CD14-positive monocyte (primary cell): ENCODE data around the gene TNS4. TPM values are rescaled to one million over a fixed set of nuclear protein-coding genes. Genes with fewer than 3 reads are reported as not detected.

Experiments used
- DNase-seq, 3 donors: peaks; one replicate each; pipeline ENCODE4 v3.0.0-alpha.2; 2011 to 2022
- H2AFZ ChIP-seq: 2 replicates; pipeline ENCODE4 v1.6.0; 2012; ENCODE audit warnings: mild to moderate bottlenecking, low read depth, low read length, inconsistent platforms; ENCODE audit not compliant: insufficient read depth, poor library complexity, severe bottlenecking
- H3K27ac ChIP-seq, 2 donors: 1 replicate in 1 of 2; 2 replicates in 1 of 2; pipeline ENCODE4 v1.5.1; 2012 to 2013; ENCODE audit warnings: low read length in 2 of 2, control low read depth in 1 of 2, inconsistent platforms in 1 of 2, low read depth in 1 of 2, mild to moderate bottlenecking in 1 of 2
- H3K27me3 ChIP-seq, 2 donors: one replicate each; pipeline versions ENCODE4 v1.6.0 to v1.6.1; 2011 to 2013; ENCODE audit warnings: low read length in 2 of 2; ENCODE audit not compliant: control insufficient read depth in 2 of 2, insufficient read depth in 2 of 2
- H3K36me3 ChIP-seq, 2 donors: replicated peaks in 1 of 2; 1 replicate in 1 of 2; 2 replicates in 1 of 2; pipeline versions ENCODE4 v1.5.1 to v1.6.1; 2012 to 2013; ENCODE audit warnings: low read length in 2 of 2, control low read depth in 1 of 2, inconsistent platforms in 1 of 2, mild to moderate bottlenecking in 1 of 2; ENCODE audit not compliant: insufficient read depth in 2 of 2, control insufficient read depth in 1 of 2
- H3K4me1 ChIP-seq, 2 donors: 1 replicate in 1 of 2; 2 replicates in 1 of 2; pipeline versions ENCODE4 v1.5.1 to v1.6.1; 2012 to 2013; ENCODE audit warnings: low read length in 2 of 2, control low read depth in 1 of 2, inconsistent platforms in 1 of 2, mild to moderate bottlenecking in 1 of 2, moderate library complexity in 1 of 2; ENCODE audit not compliant: insufficient read depth in 2 of 2, control insufficient read depth in 1 of 2
- H3K4me2 ChIP-seq: replicated peaks from 2 replicates; pipeline ENCODE3; 2012; ENCODE audit warnings: low read length, moderate library complexity, mild to moderate bottlenecking; ENCODE audit not compliant: poor library complexity, severe bottlenecking; ENCODE audit errors: extremely low read depth
- H3K4me3 ChIP-seq, 3 experiments: fragments of 200-600 bp in 1 of 3; sonication (generic) in 1 of 3; replicated peaks in 1 of 3; 1 replicate in 2 of 3; 2 replicates in 1 of 3; pipeline ENCODE4 v1.5.1; 2011 to 2013; ENCODE audit warnings: low read length in 3 of 3, mild to moderate bottlenecking in 3 of 3, control low read depth in 2 of 3, low read depth in 2 of 3, inconsistent platforms in 1 of 3, moderate library complexity in 1 of 3
- H3K79me2 ChIP-seq: 2 replicates; pipeline ENCODE4 v1.6.0; 2012; ENCODE audit warnings: mild to moderate bottlenecking, control low read depth, inconsistent platforms, low read length, moderate library complexity; ENCODE audit not compliant: insufficient read depth
- H3K9ac ChIP-seq: 2 replicates; pipeline ENCODE4 v1.6.0; 2017; ENCODE audit warnings: low read length, mild to moderate bottlenecking; ENCODE audit not compliant: insufficient read depth, poor library complexity, severe bottlenecking
- H3K9me3 ChIP-seq, 2 donors: replicated peaks in 1 of 2; 1 replicate in 1 of 2; 2 replicates in 1 of 2; pipeline versions ENCODE4 v1.5.1 to v1.6.1; 2012 to 2013; ENCODE audit warnings: low read length in 2 of 2, control low read depth in 1 of 2; ENCODE audit not compliant: control insufficient read depth in 1 of 2, insufficient read depth in 1 of 2
- H4K20me1 ChIP-seq: 2 replicates; pipeline ENCODE4 v1.6.0; 2012; ENCODE audit warnings: mild to moderate bottlenecking, low read length, control low read depth, moderate library complexity; ENCODE audit not compliant: insufficient read depth
- H3K27ac Mint-ChIP-seq, 7 donors: one replicate each; pipeline ENCODE4 v1.8.0; 2020; ENCODE audit warnings: mild to moderate bottlenecking in 7 of 7, mixed read lengths in 7 of 7, moderate library complexity in 6 of 7, inconsistent platforms in 2 of 7
- H3K27me3 Mint-ChIP-seq, 3 donors: one replicate each; pipeline ENCODE4 v1.8.0; 2021 to 2022; ENCODE audit warnings: low read depth in 3 of 3, mild to moderate bottlenecking in 3 of 3, mixed read lengths in 3 of 3, moderate library complexity in 3 of 3, inconsistent platforms in 1 of 3
- H3K36me3 Mint-ChIP-seq, 2 donors: one replicate each; pipeline ENCODE4 v1.8.0; 2020; ENCODE audit warnings: mixed read lengths in 2 of 2, inconsistent platforms in 1 of 2, mild to moderate bottlenecking in 1 of 2
- H3K4me1 Mint-ChIP-seq: one replicate; pipeline ENCODE4 v1.8.0; 2020; ENCODE audit warnings: mild to moderate bottlenecking, mixed read lengths
- H3K4me3 Mint-ChIP-seq, 2 donors: one replicate each; pipeline ENCODE4 v1.8.0; 2020; ENCODE audit warnings: mild to moderate bottlenecking in 2 of 2, mixed read lengths in 2 of 2, moderate library complexity in 1 of 2
- H3K9me3 Mint-ChIP-seq, 7 donors: one replicate each; pipeline ENCODE4 v1.8.0; 2020 to 2022; ENCODE audit warnings: mixed read lengths in 7 of 7, mild to moderate bottlenecking in 6 of 7, moderate library complexity in 6 of 7, inconsistent platforms in 2 of 7
- CTCF ChIP-seq: fragments of 200-600 bp; IDR thresholded peaks from one replicate; pipeline ENCODE4 v1.8.0; 2022; ENCODE audit warnings: antibody characterized with exemption, mild to moderate bottlenecking
- WGBS: methylation state at CpG from one replicate; pipeline ENCODE4 v1.1.5; 2013; ENCODE audit warnings: missing lambda C conversion rate; ENCODE audit not compliant: insufficient coverage; 5-methylcytosine and 5-hydroxymethylcytosine counted together
- intact Hi-C, 2 donors: fragments of 100-400 bp; cut with micrococcal nuclease; formaldehyde crosslinking; loops; one replicate each; pipeline versions ENCODE4 v1.15.0 to v1.15.1; 2023
- polyA plus RNA-seq, 3 donors: library from polyadenylated mRNA; depleted of rRNA in 1 of 3; unstranded in 2 of 3; stranded (reverse) in 1 of 3; fragments of 300-500 nt in 2 of 3; fragments of >200 nt in 1 of 3; fragmentation: Illumina TruSeq in 2 of 3; gene quantifications; 1 replicate in 2 of 3; 2 replicates in 1 of 3; pipeline ENCODE4 v1.2.3, GENCODE V29; 2012 to 2021

TNS4 gene
- polyA plus RNA-seq, 3 donors = not detected

- no peak overlapping the region for H3K27ac Mint-ChIP-seq
- WGBS = 96% methylated on average over 6 of the region's 9 CpGs
- no peak overlapping the region for H2AFZ ChIP-seq
- H3K27ac ChIP-seq = no peak overlapping the region
- H3K4me3 Mint-ChIP-seq = no peak overlapping the region
- peaks cover 8 to 12% (median 10%) of the 10 kb centered on the region in 3 donors for H3K27me3 Mint-ChIP-seq
- DNase-seq = no peak
- H3K27me3 ChIP-seq = no peaks in the 10 kb centered on the region
- no peak overlapping the region for H3K4me2 ChIP-seq
- no peak for TF ChIP-seq CTCF
- H3K9me3 ChIP-seq = no peaks in the 10 kb centered on the region
- no peaks in the 10 kb centered on the region for H3K9me3 Mint-ChIP-seq
- H3K4me1 ChIP-seq = no peaks in the 10 kb centered on the region
- H3K36me3 ChIP-seq = no peaks in the 10 kb centered on the region
- H3K79me2 ChIP-seq = no peaks in the 10 kb centered on the region
- intact Hi-C loops = loop anchor here (10.0 kb wide), 2 partner anchors 135 to 235 kb away; partner anchors contain the start of gene RARA (in 1 of the 2)
- no peak overlapping the region for H3K9ac ChIP-seq
- H3K4me3 ChIP-seq = no peak overlapping the region
- H4K20me1 ChIP-seq = no peaks in the 10 kb centered on the region
- no peaks in the 10 kb centered on the region for H3K36me3 Mint-ChIP-seq
- peaks cover 6% of the 10 kb centered on the region for H3K4me1 Mint-ChIP-seq
These were observed 38.4 kb upstream of the TNS4 start for GRCh38 chr17:40539711-40540411.

GRCh38 chr17:40538936-40539705, 37.7 kb upstream of the TNS4 start:
- H3K4me1 ChIP-seq = no peaks in the 10 kb centered on the region
- H3K27ac ChIP-seq = no peak overlapping the region
- Mint-ChIP-seq H3K27me3 (peaks cover 8 to 10% (median 8%) of the 10 kb centered on the region in 3 donors), H3K4me1 (peaks cover 6% of the 10 kb centered on the region), H3K4me3 (no peak overlapping the region), H3K36me3 (no peaks in the 10 kb centered on the region), H3K9me3 (no peaks in the 10 kb centered on the region), H3K27ac (peak overlapping the region in 1 of 7 donors; percentile 0)
- no peak for TF ChIP-seq CTCF
- intact Hi-C loops = loop anchor here (10.0 kb wide), 2 partner anchors 134 to 234 kb away; partner anchors contain the start of gene RARA (in 1 of the 2)
- H3K4me2 ChIP-seq = no peak overlapping the region
- H3K9ac ChIP-seq = no peak overlapping the region
- no peak for DNase-seq
- H3K36me3 ChIP-seq = no peaks in the 10 kb centered on the region
- no peaks in the 10 kb centered on the region for H3K9me3 ChIP-seq
- no peaks in the 10 kb centered on the region for H3K27me3 ChIP-seq
- H3K4me3 ChIP-seq = no peak overlapping the region
- H2AFZ ChIP-seq = no peak overlapping the region
- 81% methylated on average over 3 of the region's 6 CpGs for WGBS
- H4K20me1 ChIP-seq = no peaks in the 10 kb centered on the region
- H3K79me2 ChIP-seq = no peaks in the 10 kb centered on the region
